Posterior cingulate gyrus (tissue), 11 donors: ENCODE results near the gene SND1.

ENCODE experiments used
- DNase-seq, 10 donors: peaks; one replicate each; pipeline versions ENCODE4 v3.0.0 to v3.0.0-alpha.2; 2020 to 2021; ENCODE audit warnings: mixed read lengths in 3 of 10
- intact Hi-C: fragments of 100-400 bp; cut with DNase I; formaldehyde crosslinking; loops from one replicate; pipeline ENCODE4 v1.15.1; 2023

SND1 gene

GRCh38 chr7:127850195-127850594 is 198.2 kb downstream of the SND1 start:
- DNase-seq = no peak
- intact Hi-C loops = no loop called here

DNA sequence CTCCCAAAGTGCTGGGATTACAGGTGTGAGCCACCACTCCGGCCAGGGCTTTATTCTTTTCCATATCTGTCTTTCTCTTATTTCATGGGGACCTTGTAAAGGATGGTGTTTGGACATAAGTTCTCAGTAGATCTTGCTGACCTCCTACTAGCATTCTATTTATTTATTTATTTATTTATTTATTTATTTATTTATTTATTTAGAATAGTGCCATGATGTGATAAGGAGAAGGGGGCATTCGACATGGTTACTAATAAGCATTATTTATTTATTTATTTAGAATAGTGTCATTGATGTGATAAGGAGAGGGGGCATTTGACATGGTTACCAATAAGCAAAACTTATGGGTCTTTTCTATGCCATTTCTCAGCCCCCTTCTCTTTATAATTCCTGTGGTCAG is 202.4 kb downstream of the SND1 start:
- no peak for DNase-seq
- intact Hi-C loops = no loop called here

- intact Hi-C loops = no loop called here
- DNase-seq = no peak
Observed at GRCh38 chr7:127857464-127857841, 205.5 kb downstream of the SND1 start.

- peak in 2 of 10 donors; percentile 69 to 81 for DNase-seq
- intact Hi-C loops = no loop called here
Observed at GRCh38 chr7:127858091-127858914, 206.3 kb downstream of the SND1 start.

DNA sequence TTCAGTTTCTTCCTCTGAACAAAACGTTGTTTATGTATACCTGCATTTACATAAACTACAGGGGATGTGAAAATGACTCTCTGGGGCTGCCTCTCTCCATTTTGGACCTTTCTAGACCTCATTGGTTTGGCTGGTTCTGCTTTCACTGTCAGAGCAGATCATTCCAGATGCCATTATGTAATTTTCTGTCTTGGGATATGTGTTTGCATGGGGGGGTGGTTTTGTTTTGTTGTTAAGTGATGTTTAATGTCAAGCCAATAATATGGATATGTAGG is 206.9 kb downstream of the SND1 start:
- DNase-seq = no peak
- intact Hi-C loops = no loop called here

GRCh38 chr7:127859330-127859729 is 207.3 kb downstream of the SND1 start:
- no peak for DNase-seq
- intact Hi-C loops = no loop called here

- DNase-seq = no peak
- intact Hi-C loops = no loop called here
Observed at GRCh38 chr7:127862525-127862924, 210.5 kb downstream of the SND1 start.

GRCh38 chr7:127863082-127863481 is 211.1 kb downstream of the SND1 start:
- intact Hi-C loops = no loop called here

GRCh38 chr7:127865466-127865865 is 213.5 kb downstream of the SND1 start:
- no peak for DNase-seq
- intact Hi-C loops = no loop called here

More at GRCh38 chr7:127863082-127863481, 211.1 kb downstream of the SND1 start:
- no peak for DNase-seq

DNA sequence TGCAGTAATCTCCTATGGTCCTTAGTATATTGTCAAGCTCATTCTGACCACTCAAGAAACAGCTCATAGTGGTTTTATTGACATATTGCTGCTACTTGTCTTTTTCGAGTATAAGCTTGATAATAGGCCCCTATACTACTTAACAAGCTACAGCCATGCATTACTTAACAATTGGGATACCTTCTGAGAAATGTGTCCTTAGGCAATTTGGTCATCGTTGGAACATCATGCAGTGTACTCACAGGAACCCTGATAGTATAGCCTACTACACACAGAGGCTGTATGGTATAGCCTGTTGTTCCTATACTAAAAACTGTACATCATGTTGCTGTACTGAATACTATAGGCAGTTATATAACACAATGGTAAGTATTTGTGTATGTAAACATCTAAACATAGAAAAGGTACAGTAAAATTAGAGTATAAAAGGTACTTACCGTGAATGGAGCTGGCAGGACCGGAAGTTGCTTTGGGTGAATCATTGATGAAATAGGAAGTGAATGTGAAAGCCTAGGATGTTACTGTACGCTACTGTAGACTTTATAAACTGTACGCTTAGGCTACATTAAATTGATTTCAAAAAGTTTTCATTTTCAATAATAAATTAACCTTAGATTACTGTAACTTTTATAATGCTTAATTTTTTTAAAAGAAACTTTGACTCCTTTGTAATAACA is 218.4 kb downstream of the SND1 start:
- intact Hi-C loops = no loop called here
- no peak for DNase-seq

- intact Hi-C loops = no loop called here
- DNase-seq = no peak
Observed at GRCh38 chr7:127871226-127871625, 219.2 kb downstream of the SND1 start.

DNA sequence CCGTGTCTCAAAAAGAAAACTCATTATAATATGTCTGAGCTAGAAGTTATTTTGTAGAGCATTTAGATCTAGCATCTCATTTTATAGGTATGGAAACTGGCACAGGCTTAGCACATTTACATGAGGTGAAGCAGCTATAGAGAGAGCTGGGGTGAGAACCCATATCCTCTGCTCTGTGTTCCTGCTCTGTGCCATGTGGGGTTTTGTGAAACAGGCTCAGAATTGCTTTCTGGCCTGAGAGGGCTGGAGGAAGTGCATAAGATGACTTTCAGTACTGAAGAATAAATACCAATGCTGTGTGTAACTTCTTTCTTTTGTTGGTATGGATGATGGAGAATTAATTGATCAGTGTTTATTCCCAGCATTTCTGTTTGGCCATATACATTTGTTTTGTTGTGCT is 220.1 kb downstream of the SND1 start:
- DNase-seq = no peak
- intact Hi-C loops = no loop called here

GRCh38 chr7:127873151-127873550 is 221.2 kb downstream of the SND1 start:
- intact Hi-C loops = no loop called here
- no peak for DNase-seq

- DNase-seq = no peak
- intact Hi-C loops = no loop called here
Observed at GRCh38 chr7:127873715-127874636, 222.0 kb downstream of the SND1 start.

- intact Hi-C loops = no loop called here
- peak in 2 of 10 donors; percentile 25 to 82 for DNase-seq
Observed at GRCh38 chr7:127874951-127875608, 223.1 kb downstream of the SND1 start.

DNA sequence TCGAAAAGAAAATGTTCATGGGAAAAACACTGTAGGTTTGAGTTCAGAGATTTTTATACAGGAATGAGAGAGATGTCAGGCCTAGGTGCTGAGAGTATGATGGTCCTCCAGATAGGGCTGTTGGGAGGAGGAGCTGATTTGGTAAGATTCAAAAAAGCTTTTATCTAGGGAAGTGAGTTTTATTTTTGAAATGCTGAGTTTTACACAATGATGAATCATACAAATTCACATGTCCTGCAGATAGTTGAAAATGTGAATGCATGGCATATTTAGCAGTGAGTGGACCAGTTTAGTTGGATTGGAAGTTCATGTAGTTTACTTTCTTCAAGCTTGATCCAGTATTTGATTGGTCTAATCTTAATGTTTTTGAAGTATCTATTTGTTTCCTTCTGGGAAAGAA is 224.4 kb downstream of the SND1 start:
- intact Hi-C loops = no loop called here
- no peak for DNase-seq

DNA sequence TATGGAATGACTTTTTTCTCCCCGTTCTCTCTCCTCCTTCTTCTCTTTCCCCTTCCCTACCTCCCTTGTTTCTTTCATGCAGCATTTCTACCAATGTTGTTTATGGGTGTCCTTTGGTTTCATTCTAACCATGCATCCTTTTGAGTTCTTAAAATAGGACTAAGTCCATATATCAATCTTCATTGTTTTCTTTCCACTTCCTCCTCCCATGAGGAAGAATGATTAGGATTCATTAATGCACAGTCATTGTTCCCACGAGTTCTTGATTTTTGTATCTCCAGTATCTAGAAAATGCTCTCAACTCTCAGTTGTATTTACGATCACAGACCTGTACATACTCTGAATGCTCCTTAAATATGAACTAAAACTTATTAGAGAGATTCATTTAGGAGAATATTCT is 226.0 kb downstream of the SND1 start:
- intact Hi-C loops = no loop called here
- no peak for DNase-seq

GRCh38 chr7:127878791-127879190 is 226.8 kb downstream of the SND1 start:
- intact Hi-C loops = no loop called here
- DNase-seq = no peak

DNA sequence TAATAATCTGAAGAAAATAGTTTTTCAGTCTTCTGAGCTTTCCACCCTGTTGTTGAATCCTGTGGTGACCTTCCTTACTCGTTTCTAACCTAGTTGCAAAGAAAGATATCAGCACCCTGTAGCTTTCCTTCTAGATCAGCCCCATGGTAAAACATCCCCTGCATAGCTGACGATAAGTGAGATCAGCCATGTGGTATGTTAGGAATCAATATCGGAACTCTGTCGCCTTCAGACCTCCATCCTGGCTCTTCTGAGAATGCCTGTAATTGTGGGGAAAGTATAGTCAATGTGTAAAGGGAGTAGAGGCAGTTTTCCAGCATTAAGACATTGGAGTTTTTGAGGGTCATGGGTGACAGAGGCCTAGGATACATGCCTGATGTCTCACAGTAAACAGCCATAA is 227.4 kb downstream of the SND1 start:
- no peak for DNase-seq
- intact Hi-C loops = no loop called here

- intact Hi-C loops = no loop called here
- no peak for DNase-seq
Observed at GRCh38 chr7:127879942-127880341, 227.9 kb downstream of the SND1 start.

- intact Hi-C loops = no loop called here
Observed at GRCh38 chr7:127880454-127880853, 228.5 kb downstream of the SND1 start.

More at GRCh38 chr7:127880454-127880853, 228.5 kb downstream of the SND1 start:
- no peak for DNase-seq
